Fibroblast of mammary gland (primary cell): Measurements from ENCODE around the gene NINJ2.

Experiments
- DNase-seq: peaks from one replicate; pipeline ENCODE4 v3.0.0-alpha.2; 2010; ENCODE audit warnings: low read depth
- H3K4me3 ChIP-seq: 2 replicates; pipeline ENCODE4 v1.5.1; 2011; ENCODE audit warnings: low read depth, mild to moderate bottlenecking, low read length, moderate library complexity; ENCODE audit not compliant: control insufficient read depth
- CTCF ChIP-seq: conservative IDR thresholded peaks from 2 replicates; pipeline ENCODE4 v1.5.1; 2011; ENCODE audit warnings: low read depth, low read length, inconsistent platforms; ENCODE audit not compliant: control insufficient read depth, insufficient read depth

NINJ2 gene

GRCh38 chr12:664075-664778 lies 982 bp upstream of the NINJ2 start:
- no peak for TF ChIP-seq CTCF
- no peak for DNase-seq
- H3K4me3 ChIP-seq, result no peak overlapping the region

GRCh38 chr12:662566-663292 lies 516 bp downstream of the NINJ2 start:
- peak overlapping the region; percentile 21 for H3K4me3 ChIP-seq
- no peak for DNase-seq
- TF ChIP-seq CTCF, result no peak

GRCh38 chr12:661720-662486 lies 1.3 kb downstream of the NINJ2 start:
- DNase-seq, result no peak
- H3K4me3 ChIP-seq, result no peak overlapping the region
- no peak for TF ChIP-seq CTCF

- H3K4me3 ChIP-seq, result no peak overlapping the region
- TF ChIP-seq CTCF, result no peak
- no peak for DNase-seq
Measured at GRCh38 chr12:659090-659683, 4.1 kb downstream of the NINJ2 start.

- no peak for DNase-seq
- no peak overlapping the region for H3K4me3 ChIP-seq
- TF ChIP-seq CTCF, result no peak
Measured at GRCh38 chr12:650983-651382, 12.3 kb downstream of the NINJ2 start.

- DNase-seq, result no peak
- no peak for TF ChIP-seq CTCF
- no peak overlapping the region for H3K4me3 ChIP-seq
Measured at GRCh38 chr12:647385-648085, 15.7 kb downstream of the NINJ2 start.
